GM21390 (cell line): Measurements from ENCODE around the gene IFT43.

ENCODE experiments used
- ATAC-seq: cut with Tn5 transposase; IDR thresholded peaks from one replicate; pipeline ENCODE4 v1.9.1; 2021; ENCODE audit not compliant: unreplicated experiment

IFT43 gene

GRCh38 chr14:75979648-75980565 lies 5.7 kb upstream of the IFT43 start:
- ATAC-seq, result no peak

DNA sequence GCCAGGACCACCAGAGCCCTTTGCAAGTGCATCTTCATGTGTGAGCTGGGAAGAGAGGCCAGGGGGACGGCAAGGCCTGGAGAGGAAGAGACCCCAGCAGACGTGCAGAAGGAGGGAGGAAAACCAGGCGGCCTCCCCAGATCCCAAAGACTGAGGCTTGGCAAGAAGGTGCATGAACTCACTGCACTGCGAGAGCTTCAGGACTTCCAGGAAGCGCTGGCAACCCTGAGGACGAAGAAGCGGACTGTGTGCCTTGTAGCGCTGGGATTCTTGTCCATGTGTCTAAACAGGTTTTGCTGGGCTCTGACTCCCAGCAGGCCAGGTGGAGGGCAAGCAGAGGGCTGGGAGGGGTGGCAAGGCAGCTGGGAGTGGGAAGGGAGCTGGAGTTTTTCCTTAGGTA lies 4.7 kb upstream of the IFT43 start:
- ATAC-seq, result no peak

GRCh38 chr14:75981426-75982265 lies 3.9 kb upstream of the IFT43 start, which contains the start of gene TGFB3:
TSS of gene TGFB3 (minus strand) at chr14:75981995. CDS start at chr14:75980893, 1,102 bp downstream.
- ATAC-seq, result peak; percentile 43

- peak; percentile 43 for ATAC-seq
Observed at GRCh38 chr14:75982266-75983018, 3.1 kb upstream of the IFT43 start.

- no peak for ATAC-seq
Observed at GRCh38 chr14:75983019-75983358, 2.6 kb upstream of the IFT43 start.

- ATAC-seq, result no peak
Observed at GRCh38 chr14:75984674-75985073, 889 bp upstream of the IFT43 start.

DNA sequence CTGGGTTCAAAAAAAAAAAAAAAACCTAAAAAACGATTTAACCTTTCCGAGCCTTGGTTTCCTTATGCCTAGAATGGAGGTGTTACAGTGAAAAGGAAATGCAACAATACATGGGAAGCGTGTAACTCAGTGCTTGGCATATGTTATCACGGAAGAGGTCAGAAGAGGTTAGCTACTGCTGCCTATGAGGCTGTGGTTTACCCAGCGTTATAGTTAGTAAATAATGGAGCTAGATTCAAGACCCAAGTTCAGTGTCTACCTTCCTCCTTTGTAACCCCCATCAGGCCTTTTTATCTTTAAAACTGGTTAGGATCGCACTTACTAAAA lies 839 bp downstream of the IFT43 start:
- ATAC-seq, result no peak

DNA sequence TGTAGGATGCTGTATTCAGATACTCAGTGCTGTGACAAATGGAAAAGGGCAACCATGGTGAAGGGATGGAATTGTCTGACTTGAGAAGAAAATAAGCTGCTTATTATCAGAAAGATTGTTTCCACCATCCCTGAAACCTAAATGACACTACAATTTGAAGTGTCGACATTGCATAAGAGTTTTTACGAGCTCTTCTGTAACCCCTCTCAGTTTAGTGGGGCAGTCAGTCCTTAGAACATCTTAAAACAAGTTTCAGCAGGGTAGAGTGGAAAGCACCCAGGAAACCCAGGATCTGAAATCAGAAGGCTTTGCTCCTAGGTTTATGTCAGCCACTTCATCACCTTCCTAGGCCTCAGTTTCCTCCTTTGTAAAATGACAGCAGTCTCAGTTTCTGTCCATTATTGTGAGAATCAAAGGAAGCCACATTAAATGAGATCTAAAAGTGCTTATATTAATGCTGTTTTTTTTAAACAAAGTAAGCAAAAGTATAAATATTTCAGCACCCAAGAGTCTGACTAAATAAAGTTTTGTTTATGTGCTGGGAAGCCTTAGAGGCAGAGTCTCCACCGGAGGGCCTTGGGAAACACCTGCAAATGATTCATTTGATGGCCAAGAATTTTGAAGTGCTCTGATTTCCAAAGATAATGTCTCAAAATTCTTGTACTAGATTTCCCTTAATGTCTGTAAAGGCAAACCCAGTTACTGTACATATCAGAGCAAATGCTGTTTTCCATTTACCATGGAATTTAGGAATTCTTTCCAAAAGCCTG lies 1.8 kb downstream of the IFT43 start:
- no peak for ATAC-seq

- ATAC-seq, result no peak
Observed at GRCh38 chr14:75989134-75989533, 3.6 kb downstream of the IFT43 start.

DNA sequence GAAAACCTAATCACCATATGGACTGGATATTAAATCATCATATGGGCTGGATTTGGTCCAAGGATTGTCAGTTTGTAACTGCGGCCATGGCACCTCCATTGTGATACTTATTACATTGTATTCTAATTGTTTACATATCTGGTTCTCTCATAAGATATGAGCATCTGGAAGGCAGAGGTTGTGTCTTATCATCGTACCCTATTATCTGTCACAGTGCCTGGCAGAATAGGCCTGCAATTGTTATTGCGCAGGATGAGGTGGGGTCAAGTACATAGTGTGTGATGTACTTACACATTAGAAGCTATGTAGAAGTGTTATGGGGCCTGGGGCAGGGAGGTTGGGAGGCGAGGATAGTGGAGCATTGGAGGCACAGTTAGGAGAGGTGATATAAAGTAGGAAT lies 4.7 kb downstream of the IFT43 start:
- no peak for ATAC-seq

GRCh38 chr14:75991753-75992152 lies 6.2 kb downstream of the IFT43 start:
- ATAC-seq, result no peak

DNA sequence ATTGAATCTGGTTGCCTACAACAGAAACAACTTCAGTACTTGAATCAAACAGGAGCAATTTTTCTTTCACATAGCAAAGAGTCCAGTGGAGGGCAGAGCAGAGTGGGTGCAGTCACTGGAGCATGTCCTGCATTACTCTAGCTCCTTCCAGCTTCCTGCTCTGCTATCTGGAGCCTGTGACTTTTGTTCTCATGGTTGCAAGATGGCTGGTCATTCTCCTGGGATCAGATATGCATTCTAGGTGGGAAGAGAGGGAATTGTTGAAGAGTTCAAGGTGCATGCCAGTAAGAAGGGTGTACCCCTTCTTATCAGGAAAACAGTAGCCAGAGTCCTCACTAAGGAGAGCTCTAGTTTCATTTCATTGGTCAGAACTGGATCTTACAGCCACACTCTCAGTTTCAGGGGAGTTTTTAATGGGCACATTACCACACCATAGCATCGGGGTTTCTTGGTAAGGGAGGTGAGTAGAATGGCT lies 8.0 kb downstream of the IFT43 start:
- no peak for ATAC-seq

DNA sequence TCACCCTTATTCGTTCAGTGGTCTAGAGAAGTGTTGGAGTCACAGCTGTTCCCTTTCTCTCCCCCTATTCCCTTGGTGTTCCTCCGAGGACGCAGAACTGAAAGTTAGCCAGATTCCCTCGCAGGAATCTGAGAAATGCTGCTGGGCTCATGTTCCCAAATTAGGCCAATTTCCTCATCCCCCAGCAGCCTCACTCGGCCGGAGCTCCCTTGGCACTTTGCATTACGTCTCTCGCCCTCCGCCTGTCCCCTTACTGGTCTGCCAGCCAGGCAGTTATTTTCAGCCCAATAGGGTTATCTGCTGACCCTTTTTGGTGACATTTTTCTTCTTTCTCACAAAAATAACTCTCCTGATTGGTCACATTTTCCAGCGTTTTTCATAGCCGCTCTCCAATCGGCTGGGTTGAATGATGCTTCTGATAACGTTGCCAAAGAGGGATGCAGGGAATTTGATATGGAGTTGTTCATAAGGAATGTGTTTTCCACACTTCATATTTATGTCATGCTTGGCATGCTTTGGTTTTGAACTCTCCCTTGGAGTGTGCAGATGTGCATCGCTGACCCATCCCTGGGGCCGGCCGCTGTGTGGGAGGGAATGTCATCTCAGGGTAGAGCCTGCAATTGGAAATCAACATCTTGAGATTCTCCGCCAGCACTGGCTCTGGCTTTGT lies 9.9 kb downstream of the IFT43 start:
- no peak for ATAC-seq

GRCh38 chr14:75996488-75996887 lies 10.9 kb downstream of the IFT43 start:
- no peak for ATAC-seq

- no peak for ATAC-seq
Observed at GRCh38 chr14:75999511-76000190, 14.1 kb downstream of the IFT43 start.

DNA sequence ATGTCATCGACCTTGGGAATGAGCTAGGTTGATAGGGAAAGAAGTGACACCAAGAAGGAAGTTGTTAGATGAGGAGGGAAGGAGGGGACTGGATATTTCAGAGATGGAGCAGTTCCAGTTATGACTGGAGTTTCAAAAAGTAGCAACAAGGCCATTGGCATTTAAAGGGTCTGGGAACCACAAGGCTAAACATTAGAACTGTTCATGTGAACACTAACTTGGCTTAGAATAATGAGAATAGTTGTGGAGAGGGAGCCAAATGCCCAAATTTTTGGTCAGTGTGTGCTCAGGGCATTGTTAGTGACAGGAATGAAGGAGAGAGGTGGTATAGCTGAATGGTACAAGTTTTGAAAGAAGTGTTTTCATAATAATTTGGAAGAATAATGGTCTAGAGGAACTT lies 16.8 kb downstream of the IFT43 start:
- ATAC-seq, result no peak

- no peak for ATAC-seq
Observed at GRCh38 chr14:76006253-76006652, 20.7 kb downstream of the IFT43 start.

GRCh38 chr14:76007379-76007778 lies 21.8 kb downstream of the IFT43 start:
- ATAC-seq, result no peak

- ATAC-seq, result no peak
Observed at GRCh38 chr14:76007852-76008251, 22.3 kb downstream of the IFT43 start.
